K562 (cell line): ENCODE results near the gene DEFB113. TPM values are rescaled to one million over a fixed set of nuclear protein-coding genes. Genes with fewer than 3 reads are reported as not detected.

Experiments used
- ATAC-seq: fragments of 200-7000 bp; cut with Tn5 transposase; 3 replicates; pipeline ENCODE4 v1.9.1; 2020; ENCODE audit warnings: moderate library complexity
- BruUV-seq: library from RNA; stranded (reverse); fragments of 400-500 nt; replicated peaks from 2 replicates; lab custom pipeline; 2021; lab: Mats Ljungman, UMichigan
- CTCF ChIA-PET: fragments of 300-600 bp; formaldehyde crosslinking; extraction: SDS; loops from one replicate; lab custom pipeline; 2021; ENCODE audit warnings: low intra/inter-chr PET ratio; lab: Yijun Ruan, JAX
- POLR2A ChIA-PET: fragments of 300-600, 350-650 bp; sonication (Branson Sonifier 250); formaldehyde crosslinking; extraction: SDS; loops from one replicate; lab custom pipeline; 2021; ENCODE audit warnings: antibody characterized with exemption, inconsistent platforms; lab: Yijun Ruan, JAX
- DNase-seq, 4 experiments: peaks; one replicate each; pipeline versions ENCODE4 v3.0.0 to v3.0.0-alpha.2; 2011 to 2018; ENCODE audit warnings: low spot score in 3 of 4, mixed read lengths in 3 of 4; ENCODE audit errors: extremely low read depth in 1 of 4
- FAIRE-seq: peaks from 2 replicates; lab custom pipeline; 2011; peaks lifted over from hg19 to GRCh38; lab: Jason Lieb, UNC
- H2AFZ ChIP-seq: 2 replicates; pipeline ENCODE4 v1.6.0; 2011; ENCODE audit warnings: low read depth, low read length, control low read depth, inconsistent platforms
- H3K27ac ChIP-seq: fragments of 200-600 bp; 3 replicates; pipeline ENCODE4 v1.8.0; 2011; ENCODE audit warnings: low read depth, mild to moderate bottlenecking, control low read depth, inconsistent platforms, low read length, moderate library complexity, mixed read lengths; ENCODE audit errors: extremely low read depth
- H3K27me3 ChIP-seq, 2 experiments: fragments of 300-600 bp in 1 of 2; 2 replicates in 1 of 2; 3 replicates in 1 of 2; pipeline versions ENCODE4 v1.6.0 to v1.8.0; 2011; ENCODE audit warnings: inconsistent platforms in 2 of 2, low read length in 2 of 2, mild to moderate bottlenecking in 1 of 2, mixed read lengths in 1 of 2, moderate library complexity in 1 of 2; ENCODE audit not compliant: control insufficient read depth in 2 of 2, insufficient read depth in 2 of 2
- H3K36me3 ChIP-seq: fragments of 300-600 bp; 3 replicates; pipeline ENCODE4 v1.8.0; 2011; ENCODE audit warnings: mild to moderate bottlenecking, low read length, inconsistent platforms; ENCODE audit not compliant: control insufficient read depth, insufficient read depth
- H3K4me1 ChIP-seq, 2 experiments: fragments of 200-600 bp in 1 of 2; replicated peaks in 1 of 2; 2 replicates in 1 of 2; 3 replicates in 1 of 2; pipeline versions ENCODE4 v1.5.1 to v1.8.0; 2011; ENCODE audit warnings: inconsistent platforms in 2 of 2, low read length in 2 of 2, mild to moderate bottlenecking in 1 of 2, mixed read lengths in 1 of 2, moderate library complexity in 1 of 2; ENCODE audit not compliant: control insufficient read depth in 2 of 2, insufficient read depth in 2 of 2
- H3K4me2 ChIP-seq: 2 replicates; pipeline ENCODE4 v1.6.1; 2011; ENCODE audit warnings: low read length, control low read depth, inconsistent platforms, mixed read lengths; ENCODE audit not compliant: insufficient read depth
- H3K4me3 ChIP-seq: fragments of 200-600 bp; sonication (generic), shearing (Covaris generic); 2 replicates; pipeline ENCODE4 v1.5.1; 2016; ENCODE audit warnings: control low read depth, inconsistent platforms
- H3K79me2 ChIP-seq: fragments of 200-600 bp; 3 replicates; pipeline ENCODE4 v1.8.0; 2011; ENCODE audit warnings: low read length, inconsistent platforms; ENCODE audit not compliant: control insufficient read depth, insufficient read depth
- H3K9ac ChIP-seq, 2 experiments: 2 replicates each; pipeline versions ENCODE4 v1.6.0 to v1.6.1; 2011; ENCODE audit warnings: low read depth in 2 of 2, low read length in 2 of 2, control low read depth in 1 of 2, inconsistent platforms in 1 of 2, mild to moderate bottlenecking in 1 of 2, mixed read lengths in 1 of 2; ENCODE audit not compliant: insufficient read depth in 1 of 2
- H3K9me1 ChIP-seq: one replicate; pipeline ENCODE4 v1.6.0; 2011; ENCODE audit warnings: inconsistent platforms, mild to moderate bottlenecking, low read length, moderate library complexity; ENCODE audit not compliant: control insufficient read depth, insufficient read depth
- H3K9me3 ChIP-seq: replicated peaks from 2 replicates; pipeline ENCODE4 v1.5.1; 2011; ENCODE audit warnings: low read depth, low read length, inconsistent platforms; ENCODE audit not compliant: control insufficient read depth, insufficient read depth
- H4K20me1 ChIP-seq: replicated peaks from 2 replicates; pipeline ENCODE4 v1.6.1; 2011; ENCODE audit warnings: low read length, inconsistent platforms, mixed read lengths; ENCODE audit not compliant: control insufficient read depth, insufficient read depth
- ATF3 ChIP-seq, 2 experiments: fragments of 450-650 bp in 1 of 2; sonication (generic) in 1 of 2; formaldehyde crosslinking in 1 of 2; IDR thresholded peaks in 1 of 2; conservative IDR thresholded peaks in 1 of 2; 2 replicates each; pipeline versions ENCODE4 v1.6.1 to v1.8.1; 2016 to 2023; ENCODE audit warnings: mild to moderate bottlenecking in 2 of 2, moderate library complexity in 2 of 2, inconsistent platforms in 1 of 2, missing genetic modification reagents in 1 of 2
- HMBOX1 ChIP-seq: sonication (generic); IDR thresholded peaks from 2 replicates; pipeline ENCODE4 v1.6.1; 2016
- HMG20A ChIP-seq: fragments of 450-650 bp; formaldehyde crosslinking; conservative IDR thresholded peaks from 2 replicates; pipeline ENCODE4 v1.4.0; 2020; ENCODE audit warnings: mild to moderate bottlenecking, mixed read lengths
- JUND ChIP-seq, 2 experiments: IDR thresholded peaks; 2 replicates in 1 of 2; 3 replicates in 1 of 2; pipeline ENCODE4 v1.6.1; 2011; ENCODE audit warnings: borderline replicate concordance in 2 of 2, low read depth in 2 of 2, low read length in 2 of 2, improper control_type of control experiment in 1 of 2, missing biosample characterization in 1 of 2, missing genetic modification characterization in 1 of 2, missing genetic modification reagents in 1 of 2
- ZFP36 ChIP-seq: fragments of 150-350 bp; IDR thresholded peaks from 2 replicates; pipeline ENCODE4 v1.6.1; 2018; ENCODE audit warnings: low read length, low read depth; ENCODE audit not compliant: partially characterized antibody
- WGBS: fragments of 100-300 bp; shearing (Covaris generic); methylation state at CpG from one replicate; pipeline ENCODE4 v1.1.6; 2016; ENCODE audit warnings: low coverage, mixed read lengths; ENCODE audit not compliant: insufficient coverage; ENCODE audit errors: missing lambda C conversion rate; 5-methylcytosine and 5-hydroxymethylcytosine counted together
- in situ Hi-C: fragments of 300-500 bp; cut with MboI; formaldehyde crosslinking; loops from 4 replicates; pipeline ENCODE4 v1.15.0; 2018; ENCODE audit warnings: inconsistent platforms, mixed read lengths
- intact Hi-C: fragments of 100-400 bp; cut with micrococcal nuclease; formaldehyde crosslinking; loops from 2 replicates; pipeline ENCODE4 v1.14.2; 2022
- polyA plus RNA-seq, 8 experiments: library from polyadenylated mRNA; depleted of rRNA in 4 of 8; stranded (reverse) in 5 of 8; unstranded in 3 of 8; fragments of >200 nt; fragmentation: Nextera tagmentation in 2 of 8; fragmentation: Illumina TruSeq in 1 of 8; extraction: Ambion mirVana in 2 of 8; extraction: Trizol in 1 of 8; gene quantifications; 2 replicates each; pipeline versions ENCODE4 v1.2.1 to v1.2.3, GENCODE V29; 2011 to 2014; ENCODE audit warnings: inconsistent platforms in 1 of 8, missing spikeins in 1 of 8
- total RNA-seq, 7 experiments: library from RNA; depleted of rRNA in 6 of 7; stranded (reverse); fragments of >200 nt in 6 of 7; fragmentation: Illumina TruSeq in 2 of 7; extraction: Trizol in 2 of 7; gene quantifications; 2 replicates each; pipeline versions ENCODE4 v1.2.1 to v1.2.3, GENCODE V29; 2011 to 2021; ENCODE audit warnings: low replicate concordance in 1 of 7

The DEFB113 gene
- total and polyA plus RNA-seq, 9 of the 15 experiments (the other 6 are each of a cell fraction or from before 2014, with no cell fraction given), result not detected

GRCh38 chr6:49949062-49949461 lies 20.4 kb downstream of the DEFB113 start:
- peak overlapping the region; percentile 79 for H3K4me2 ChIP-seq
- no peaks in the 10 kb centered on the region for H3K36me3 ChIP-seq
- H2AFZ ChIP-seq, result peak overlapping the region; percentile 96
- peak; percentile 15 to 45 (median 18) for DNase-seq
- CTCF ChIA-PET, result no interaction called here
- intact Hi-C loops, result loop anchor here (1.0 to 5.0 kb wide), 2 partner anchors 9 to 312 kb away; partner anchors contain the start of gene RHAG
- no peak for FAIRE-seq
- TF ChIP-seq HMBOX1 (peak; percentile 78), HMG20A (CRISPR knock-in tag) (no peak), ATF3 (IDR thresholded peaks at IDR 0.05) (peak; percentile 67), ATF3 (CRISPR knock-in tag; conservative IDR thresholded peaks at IDR 0.05) (no peak), ZFP36 (no peak), JUND (IDR thresholded peaks at IDR 0.05; ENCODE audit: borderline replicate concordance, low read depth, low read length) (peak; percentile 36; the same call in 1 of the 2 replicates), JUND (tag; IDR thresholded peaks at IDR 0.05; ENCODE audit: borderline replicate concordance, low read depth, low read length) (peak; percentile 63; the same call in 1 of the 3 replicates)
- TF ChIP-seq, all 486 proteins: peak for 3
- Histone ChIP-seq H4K20me1 (no peaks in the 10 kb centered on the region), H3K79me2 (peaks cover 13% of the 10 kb centered on the region), H3K4me1 (no peaks in the 10 kb centered on the region), H3K4me3 (peak overlapping the region; percentile 43), H3K9ac (peak overlapping the region in 1 of 2 experiments; percentile 76; a peak in 2 of 4 replicates), H3K27ac (peak overlapping the region; percentile 76), H3K9me1 (no peaks in the 10 kb centered on the region), H3K9me3 (no peaks in the 10 kb centered on the region), H3K27me3 (no peaks in the 10 kb centered on the region)
- ATAC-seq, result peak; percentile 78
- in situ Hi-C loops, result no loop called here
- POLR2A ChIA-PET, result interaction anchor here (1.0 to 2.7 kb wide), 5 partner anchors 8 to 43 kb away, joined by 3 to 13 read pairs (median 7); no protein-coding TSS in a partner anchor
- BruUV-seq, result TSS peak; percentile 59
- WGBS, result 2% methylated on average over 4 of the region's 4 CpGs
